WTC11 (cell line): ENCODE measurements around the gene SOX5. TPM values are rescaled to one million over a fixed set of nuclear protein-coding genes. Genes with fewer than 3 reads are reported as not detected.

Experiments used
- ATAC-seq: fragments of 200-7000 bp; cut with Tn5 transposase; 2 replicates; pipeline ENCODE4 v1.10.0; 2021; ENCODE audit warnings: mild to moderate bottlenecking, moderate library complexity
- CTCF ChIA-PET: fragments of 300-600 bp; sonication (Branson Sonifier 250); formaldehyde crosslinking; loops from one replicate; lab custom pipeline; 2021; ENCODE audit warnings: antibody characterized with exemption; lab: Charles Lee
- POLR2A ChIA-PET: fragments of 350-600 bp; sonication (Branson Sonifier 250); formaldehyde crosslinking; loops from one replicate; lab custom pipeline; 2021; ENCODE audit warnings: antibody characterized with exemption; lab: Charles Lee
- DNase-seq: peaks from one replicate; pipeline ENCODE4 v3.0.0; 2021; ENCODE audit warnings: low spot score
- H3K27ac Mint-ChIP-seq: 2 replicates; pipeline ENCODE4 v1.8.0; 2021; ENCODE audit warnings: mixed read lengths
- H3K27me3 Mint-ChIP-seq: 2 replicates; pipeline ENCODE4 v1.8.0; 2021; ENCODE audit warnings: low read depth, mild to moderate bottlenecking, moderate library complexity, mixed read lengths
- H3K36me3 Mint-ChIP-seq: 2 replicates; pipeline ENCODE4 v1.8.0; 2021; ENCODE audit warnings: mixed read lengths
- H3K4me1 Mint-ChIP-seq: 2 replicates; pipeline ENCODE4 v1.8.0; 2022; ENCODE audit warnings: mixed read lengths
- H3K4me3 Mint-ChIP-seq: 2 replicates; pipeline ENCODE4 v1.8.0; 2021; ENCODE audit warnings: mild to moderate bottlenecking, moderate library complexity, mixed read lengths
- H3K9me3 Mint-ChIP-seq: 2 replicates; pipeline ENCODE4 v1.8.0; 2021; ENCODE audit warnings: mixed read lengths
- CREM ChIP-seq: sonication (generic); formaldehyde crosslinking; IDR thresholded peaks from 2 replicates; pipeline ENCODE4 v1.8.1; 2022; ENCODE audit warnings: mild to moderate bottlenecking, missing genetic modification reagents, moderate library complexity
- E2F1 ChIP-seq: sonication (generic); formaldehyde crosslinking; IDR thresholded peaks from 2 replicates; pipeline ENCODE4 v1.8.0; 2022; ENCODE audit warnings: mild to moderate bottlenecking, missing genetic modification reagents
- ERG ChIP-seq: fragments of 250-450 bp; sonication (Bioruptor Pico); IDR thresholded peaks from 2 replicates; pipeline ENCODE4 v1.8.0; 2021; ENCODE audit warnings: mild to moderate bottlenecking
- ESRRA ChIP-seq: sonication (generic); formaldehyde crosslinking; IDR thresholded peaks from 2 replicates; pipeline ENCODE4 v1.8.1; 2022; ENCODE audit warnings: mild to moderate bottlenecking, missing genetic modification reagents, borderline replicate concordance
- FOXP4 ChIP-seq: sonication (generic); formaldehyde crosslinking; IDR thresholded peaks from 2 replicates; pipeline ENCODE4 v1.8.0; 2022; ENCODE audit warnings: mild to moderate bottlenecking, missing genetic modification reagents
- GTF2I ChIP-seq: fragments of 250-450 bp; sonication (Bioruptor Pico); conservative IDR thresholded peaks from 2 replicates; pipeline ENCODE4 v1.4.0; 2021; ENCODE audit warnings: mild to moderate bottlenecking
- MAX ChIP-seq: sonication (generic); formaldehyde crosslinking; IDR thresholded peaks from 2 replicates; pipeline ENCODE4 v1.8.0; 2022; ENCODE audit warnings: mild to moderate bottlenecking, missing genetic modification reagents
- MLX ChIP-seq: sonication (generic); formaldehyde crosslinking; IDR thresholded peaks from 2 replicates; pipeline ENCODE4 v1.8.1; 2023; ENCODE audit warnings: mild to moderate bottlenecking, missing genetic modification reagents, moderate library complexity
- MYBL2 ChIP-seq: sonication (generic); formaldehyde crosslinking; IDR thresholded peaks from 2 replicates; pipeline ENCODE4 v1.8.1; 2023; ENCODE audit warnings: mild to moderate bottlenecking, moderate library complexity, missing genetic modification reagents
- NFATC4 ChIP-seq: fragments of 250-450 bp; sonication (Bioruptor Pico); IDR thresholded peaks from 2 replicates; pipeline ENCODE4 v1.9.0; 2021; ENCODE audit warnings: mild to moderate bottlenecking
- PRRX2 ChIP-seq: fragments of 250-450 bp; sonication (Bioruptor Pico); IDR thresholded peaks from 2 replicates; pipeline ENCODE4 v1.8.0; 2021; ENCODE audit warnings: mild to moderate bottlenecking
- RORB ChIP-seq: fragments of 250-450 bp; sonication (Bioruptor Pico); IDR thresholded peaks from 2 replicates; pipeline ENCODE4 v1.9.0; 2021; ENCODE audit warnings: mild to moderate bottlenecking
- SMAD4 ChIP-seq: sonication (generic); formaldehyde crosslinking; IDR thresholded peaks from 2 replicates; pipeline ENCODE4 v1.8.0; 2022; ENCODE audit warnings: mild to moderate bottlenecking, missing genetic modification reagents
- SOX15 ChIP-seq: fragments of 250-450 bp; sonication (Bioruptor Pico); IDR thresholded peaks from 2 replicates; pipeline ENCODE4 v1.9.0; 2021; ENCODE audit warnings: mild to moderate bottlenecking
- TCF7 ChIP-seq: sonication (generic); formaldehyde crosslinking; IDR thresholded peaks from 2 replicates; pipeline ENCODE4 v1.8.0; 2022; ENCODE audit warnings: mild to moderate bottlenecking, low read depth, missing genetic modification reagents, moderate library complexity
- TP53 ChIP-seq: sonication (generic); formaldehyde crosslinking; IDR thresholded peaks from 2 replicates; pipeline ENCODE4 v1.8.1; 2023; ENCODE audit warnings: mild to moderate bottlenecking, missing genetic modification reagents
- USF2 ChIP-seq: sonication (generic); formaldehyde crosslinking; IDR thresholded peaks from 2 replicates; pipeline ENCODE4 v1.8.1; 2023; ENCODE audit warnings: mild to moderate bottlenecking, missing genetic modification reagents, moderate library complexity
- ZNF138 ChIP-seq: sonication (generic); formaldehyde crosslinking; conservative IDR thresholded peaks from 2 replicates; pipeline ENCODE4 v1.8.1; 2022; ENCODE audit warnings: mild to moderate bottlenecking, moderate library complexity, missing genetic modification reagents
- ZNF219 ChIP-seq: sonication (generic); formaldehyde crosslinking; IDR thresholded peaks from 2 replicates; pipeline ENCODE4 v1.8.0; 2023; ENCODE audit warnings: missing genetic modification reagents, mild to moderate bottlenecking, borderline replicate concordance
- ZNF416 ChIP-seq: fragments of 250-450 bp; sonication (Bioruptor Pico); IDR thresholded peaks from 2 replicates; pipeline ENCODE4 v1.9.0; 2021; ENCODE audit warnings: mild to moderate bottlenecking, inconsistent platforms
- ZNF425 ChIP-seq: fragments of 250-450 bp; sonication (Bioruptor Pico); conservative IDR thresholded peaks from 2 replicates; pipeline ENCODE4 v1.9.0; 2021; ENCODE audit warnings: mild to moderate bottlenecking
- ZNF532 ChIP-seq: fragments of 250-450 bp; sonication (Bioruptor Pico); IDR thresholded peaks from 2 replicates; pipeline ENCODE4 v1.9.0; 2021; ENCODE audit warnings: mild to moderate bottlenecking, borderline replicate concordance
- total RNA-seq: library from RNA; stranded (reverse); gene quantifications from 3 replicates; pipeline ENCODE4 v1.2.3, GENCODE V29; 2021

Gene SOX5
- total RNA-seq, 1 experiment from 2014 or later = 2.3 TPM

- no peak overlapping the region for H3K4me3 Mint-ChIP-seq
- H3K9me3 Mint-ChIP-seq = no peaks in the 10 kb centered on the region
- H3K36me3 Mint-ChIP-seq = no peaks in the 10 kb centered on the region
- TF ChIP-seq ERG (no peak), RORB (no peak), ZNF532 (CRISPR knock-in tag) (no peak), PRRX2 (CRISPR knock-in tag) (no peak), ZNF425 (no peak), TCF7 (CRISPR knock-in tag) (no peak), TP53 (CRISPR knock-in tag) (no peak), ESRRA (CRISPR knock-in tag) (no peak), MYBL2 (CRISPR knock-in tag) (no peak), USF2 (CRISPR knock-in tag) (no peak), ZNF416 (CRISPR knock-in tag) (no peak), FOXP4 (no peak), ZNF219 (CRISPR knock-in tag) (no peak), SOX15 (no peak)
- peaks cover 4% of the 10 kb centered on the region for H3K4me1 Mint-ChIP-seq
- ChIA-PET CTCF (no interaction called here), POLR2A (no interaction called here)
- H3K27me3 Mint-ChIP-seq = no peaks in the 10 kb centered on the region
- DNase-seq (no peak), ATAC-seq (peak; percentile 76)
- 0 out of 2 replicates have a peak overlapping the region, but pooled peaks have one; percentile 41 for H3K27ac Mint-ChIP-seq
These were observed 5.4 kb downstream of the SOX5 start for GRCh38 chr12:23944067-23944466.

- no peak overlapping the region for H3K4me3 Mint-ChIP-seq
- H3K9me3 Mint-ChIP-seq = no peaks in the 10 kb centered on the region
- H3K27ac Mint-ChIP-seq = no peak overlapping the region
- ChIA-PET POLR2A (no interaction called here), CTCF (no interaction called here)
- TF ChIP-seq NFATC4 (CRISPR knock-in tag) (no peak), E2F1 (no peak), GTF2I (CRISPR knock-in tag) (no peak), MAX (no peak), ZNF138 (CRISPR knock-in tag) (no peak), CREM (CRISPR knock-in tag) (no peak), SMAD4 (no peak), MLX (CRISPR knock-in tag) (no peak)
- ATAC-seq = no peak
- peaks cover 4% of the 10 kb centered on the region for H3K4me1 Mint-ChIP-seq
- DNase-seq = no peak
- H3K27me3 Mint-ChIP-seq = no peaks in the 10 kb centered on the region
- H3K36me3 Mint-ChIP-seq = no peaks in the 10 kb centered on the region
These were observed 6.6 kb downstream of the SOX5 start for GRCh38 chr12:23942841-23943240.
